HUDEP-2 (cell line): ENCODE results near the gene SYNJ2.

ENCODE experiments used
- DNase-seq, 76 experiments: peaks; one replicate each; lab custom pipeline; 2025; ENCODE audit not compliant: unreplicated experiment in 76 of 76; lab: John Stamatoyannopoulos, UW

Gene SYNJ2

DNA sequence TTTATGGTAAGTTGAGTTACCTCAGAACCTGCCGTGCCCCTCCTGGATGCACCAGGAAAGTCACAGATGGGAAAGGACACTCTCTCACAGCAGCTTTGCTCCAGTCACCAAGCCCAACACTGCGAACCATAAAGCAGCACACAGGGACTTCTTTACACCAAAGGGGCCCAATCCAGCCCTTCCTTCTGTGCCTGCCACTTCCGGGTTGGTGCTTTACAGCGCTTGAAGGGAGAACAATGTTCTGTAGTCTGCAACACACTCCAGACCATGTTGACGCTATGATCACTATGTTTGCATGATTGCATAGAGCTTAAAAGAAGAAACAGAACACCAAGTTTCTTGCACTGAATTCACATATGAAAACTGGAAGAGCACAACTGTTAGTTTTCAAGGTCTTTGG is 129.3 kb downstream of the SYNJ2 start:
- DNase-seq: no peak

DNA sequence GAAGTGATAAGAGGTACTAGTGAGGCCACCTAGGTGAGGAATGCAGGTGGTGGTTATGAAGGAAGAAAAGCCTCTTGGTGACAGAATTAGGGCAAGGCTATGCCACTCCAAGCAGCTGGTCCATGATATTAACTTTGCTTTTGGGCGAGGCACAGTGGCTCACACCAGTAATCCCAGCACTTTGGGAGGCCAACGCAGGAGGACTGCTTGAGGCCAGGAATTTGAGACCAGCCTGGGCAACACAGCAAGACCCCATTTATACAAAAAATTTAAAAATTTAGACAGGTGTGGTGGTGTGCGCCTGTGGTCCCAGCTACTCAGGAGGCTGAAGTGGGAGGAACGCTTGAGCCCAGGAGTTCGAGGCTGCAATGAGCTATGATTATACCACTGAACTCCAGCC is 130.3 kb downstream of the SYNJ2 start:
- no peak for DNase-seq

DNA sequence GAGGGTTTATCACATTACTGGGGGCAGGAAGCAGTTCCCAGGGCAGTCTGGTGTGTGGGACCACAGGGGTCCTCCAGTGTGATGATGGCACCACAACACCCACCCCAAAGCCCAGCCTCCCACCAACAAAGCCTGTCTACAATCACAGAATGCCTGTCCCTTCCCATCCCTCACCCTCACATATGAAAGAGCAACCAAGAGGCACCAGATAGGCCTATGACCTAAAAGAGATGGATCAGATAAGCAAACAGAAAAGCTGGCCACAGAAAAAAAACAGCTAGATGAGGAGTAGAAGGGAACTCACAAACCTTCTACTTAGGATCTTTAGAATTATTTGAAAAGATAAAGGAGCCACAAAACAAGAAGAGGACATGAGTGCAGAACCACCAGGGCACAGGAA is 132.1 kb downstream of the SYNJ2 start:
- DNase-seq: peak in 2 of 76 experiments; percentile 3 to 20

DNA sequence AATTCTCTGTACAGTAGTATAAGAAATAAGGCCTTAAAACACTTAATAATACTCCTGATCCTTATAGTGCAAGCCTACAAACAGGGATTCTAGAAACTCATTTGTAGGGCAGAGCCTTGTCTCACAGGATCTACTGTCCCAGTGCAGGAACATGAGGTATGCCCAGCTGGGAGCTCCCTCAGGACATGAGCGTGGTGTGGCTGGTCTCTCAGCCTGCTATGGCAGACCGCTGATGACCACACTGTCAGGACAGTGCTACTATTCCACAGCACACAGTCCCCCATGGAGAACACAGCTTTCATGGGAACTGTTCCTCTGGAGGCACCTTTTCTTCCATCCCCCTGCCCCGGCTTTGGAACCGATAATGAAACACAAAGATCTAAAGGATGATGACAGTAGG is 133.4 kb downstream of the SYNJ2 start:
- no peak for DNase-seq

DNA sequence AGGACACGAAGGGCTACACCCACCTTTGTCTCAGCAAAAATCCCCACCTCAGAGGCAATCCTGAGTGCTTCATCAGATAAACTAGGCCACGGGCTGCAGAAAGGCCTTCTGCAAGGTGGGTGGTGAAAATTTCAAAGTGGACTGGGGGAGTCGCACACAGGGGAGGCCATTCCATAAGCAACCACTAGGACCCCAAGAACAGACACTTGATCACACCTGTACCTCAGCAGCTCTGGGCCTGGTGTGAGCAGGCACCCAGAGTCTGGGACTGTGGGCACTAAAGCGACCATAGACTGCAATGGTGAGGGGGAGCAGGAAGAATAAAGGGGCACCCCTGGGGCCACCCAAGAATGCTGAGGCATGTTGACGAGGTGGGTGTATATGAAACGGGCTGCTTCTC is 133.8 kb downstream of the SYNJ2 start:
- DNase-seq: no peak

DNA sequence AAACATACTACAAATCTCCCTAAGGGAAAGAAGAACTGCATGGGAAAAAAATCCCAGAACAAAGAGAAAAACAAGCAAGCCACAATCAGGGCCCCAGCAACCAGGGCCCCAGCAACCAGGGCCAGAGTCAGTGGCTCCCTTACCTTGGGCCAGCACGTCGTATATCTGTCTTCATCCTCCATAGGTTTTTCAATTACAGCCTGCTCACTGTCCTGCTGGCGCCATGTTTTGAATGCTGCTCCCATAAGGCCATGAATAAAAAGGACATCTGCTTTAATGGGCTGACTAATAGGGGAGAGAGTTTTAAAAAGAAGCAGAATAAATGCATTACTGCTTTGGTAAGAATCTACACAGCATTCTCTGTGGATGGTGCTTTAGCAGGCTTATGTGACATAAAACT is 137.2 kb downstream of the SYNJ2 start:
- DNase-seq: no peak

DNA sequence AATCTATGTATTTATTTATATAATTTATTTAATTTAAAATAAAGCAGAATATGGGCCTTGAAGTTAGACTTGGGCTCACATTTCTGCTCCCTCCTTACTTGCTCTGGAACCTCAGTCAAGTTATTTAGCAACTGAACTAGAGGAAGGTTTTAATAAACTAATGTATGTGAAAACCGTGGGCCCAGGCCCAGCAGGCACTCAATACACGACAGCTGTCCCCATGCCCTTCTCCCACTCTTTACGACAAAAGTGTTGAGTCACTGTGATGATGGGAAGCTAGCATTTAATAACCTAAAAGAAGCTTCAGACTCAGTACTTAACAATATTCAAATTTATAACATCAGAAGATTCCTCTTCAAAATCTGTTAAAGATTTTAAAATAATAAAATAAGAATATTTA is 139.7 kb downstream of the SYNJ2 start:
- no peak for DNase-seq

DNA sequence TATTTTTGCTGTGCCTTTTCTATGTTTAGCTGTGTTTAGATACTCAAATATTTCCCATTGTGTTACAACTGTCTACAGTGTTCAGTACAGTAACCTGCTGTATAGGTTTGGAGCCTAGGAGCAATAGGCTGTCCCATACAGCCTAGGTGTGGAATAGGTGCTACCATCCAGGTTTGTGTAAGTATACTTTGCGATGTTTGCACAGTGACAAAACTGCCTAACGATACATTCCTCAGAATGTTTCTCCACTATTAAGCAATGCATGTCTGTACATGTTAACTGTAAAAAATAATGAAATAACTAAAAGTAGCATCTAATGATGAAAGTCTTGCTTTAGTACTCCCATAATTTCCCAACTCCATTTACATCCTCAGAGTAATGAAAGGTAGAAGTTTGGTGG is 140.4 kb downstream of the SYNJ2 start:
- no peak for DNase-seq

DNA sequence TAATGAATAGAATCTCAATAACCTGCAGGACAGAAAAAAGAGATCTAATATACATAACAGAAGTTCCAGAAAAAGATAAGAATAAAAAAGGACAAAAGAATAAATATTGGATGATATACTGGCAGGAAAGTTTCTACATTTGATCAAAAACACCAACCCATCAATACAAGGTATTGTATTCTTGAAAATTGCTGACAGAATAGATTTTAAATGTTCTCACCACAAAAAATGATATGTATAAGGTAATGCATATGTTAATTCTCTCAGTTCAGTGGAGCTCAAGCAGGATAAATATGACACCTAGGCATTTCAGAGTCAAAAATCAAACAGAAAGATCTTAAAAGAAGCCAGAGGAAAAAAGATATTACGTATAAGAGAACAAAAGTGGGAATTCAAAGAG is 142.6 kb downstream of the SYNJ2 start:
- no peak for DNase-seq

DNA sequence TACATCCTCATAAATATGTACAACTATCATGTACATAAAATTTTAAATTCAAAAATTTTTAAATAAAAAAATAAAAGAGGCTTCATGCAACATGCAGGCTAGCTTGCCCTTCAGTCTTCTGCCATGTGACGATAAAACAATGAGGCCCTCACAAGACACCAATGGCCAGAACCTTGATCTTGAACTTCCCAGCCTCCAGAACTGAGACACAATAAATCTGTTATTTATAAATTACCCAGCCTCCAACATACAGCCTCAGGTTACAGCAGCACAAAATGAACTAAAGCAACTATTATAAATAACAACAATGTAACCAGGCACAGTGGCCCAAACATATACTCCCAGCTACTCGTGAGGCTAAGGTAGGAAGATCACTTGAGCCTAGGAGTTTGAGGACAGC is 143.6 kb downstream of the SYNJ2 start:
- no peak for DNase-seq

DNA sequence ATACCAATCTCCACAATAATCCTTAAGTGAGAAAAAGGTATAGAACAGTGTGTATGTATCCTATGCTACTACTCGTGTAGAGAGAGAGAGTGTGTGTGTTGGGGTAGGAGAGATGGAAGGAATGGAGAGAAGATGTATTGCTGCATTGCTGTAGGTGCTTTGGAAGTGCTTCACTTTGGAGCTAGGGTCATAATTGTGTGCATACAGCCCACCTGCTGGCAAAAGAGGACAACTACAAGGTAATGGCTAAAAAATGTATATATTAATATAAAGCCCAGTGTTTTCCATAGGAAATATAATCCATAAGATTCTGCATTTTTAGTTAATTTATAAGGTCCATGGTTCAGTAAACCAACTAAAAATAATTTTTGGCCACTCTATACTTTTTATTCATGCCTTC is 150.3 kb downstream of the SYNJ2 start:
- DNase-seq: peak in 16 of 76 experiments; percentile 3 to 47 (median 22)

DNA sequence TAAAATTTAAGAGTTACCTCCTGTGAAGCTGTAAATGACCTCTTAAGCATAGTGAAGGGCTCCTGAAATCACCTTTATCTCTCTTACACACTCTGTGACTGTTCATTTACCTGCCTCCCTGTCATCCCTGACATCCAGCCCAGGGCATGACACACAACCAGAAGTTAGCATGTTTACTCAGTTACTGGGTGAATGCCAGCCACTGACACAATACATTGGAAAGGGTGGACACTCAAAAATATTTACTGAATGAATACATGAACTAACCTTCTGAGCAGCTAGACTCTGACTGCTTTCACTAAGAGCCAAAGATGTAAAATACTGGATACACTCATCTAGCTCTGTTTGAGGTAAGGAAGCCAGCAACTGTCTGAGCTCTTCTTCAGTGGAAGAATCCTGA is 161.1 kb downstream of the SYNJ2 start:
- DNase-seq: no peak

DNA sequence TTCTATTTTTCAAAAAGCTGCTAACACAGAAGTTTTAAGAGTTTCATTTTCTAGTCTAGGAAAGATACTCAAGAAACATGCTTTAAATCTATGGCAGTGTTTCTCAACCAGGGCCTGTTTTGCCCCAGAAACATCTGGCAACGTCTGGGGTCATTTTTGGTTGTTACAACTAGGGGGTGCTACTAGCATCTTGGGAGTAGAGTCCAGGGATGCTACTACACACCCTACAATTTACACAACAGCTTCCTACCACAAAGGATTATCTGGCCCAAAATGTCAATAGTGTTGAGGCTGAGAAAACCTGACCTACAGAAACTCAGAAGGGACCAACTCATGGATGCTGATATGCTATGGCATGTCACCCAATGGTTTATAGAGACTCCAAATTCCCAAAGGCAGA is 162.0 kb downstream of the SYNJ2 start:
- peak in 16 of 76 experiments; percentile 9 to 43 (median 23) for DNase-seq
